CD4-positive, alpha-beta T cell treated with Interleukin-12 subunit alpha and Interleukin-12 subunit beta, for 1 hour (primary cell): ENCODE results near the gene GZF1.

ENCODE experiments used
- DNase-seq: peaks from one replicate; pipeline ENCODE4 v3.0.0-alpha.2; 2020

Gene GZF1

GRCh38 chr20:23361476-23362391 lies at the start of gene GZF1:
Gene GZF1 (plus strand): TSS chr20:23362182. CDS start chr20:23364384, 2,202 bp downstream.
- peak; percentile 99 for DNase-seq

GRCh38 chr20:23313271-23313670 lies 48.7 kb upstream of the GZF1 start:
- DNase-seq, result no peak

DNA sequence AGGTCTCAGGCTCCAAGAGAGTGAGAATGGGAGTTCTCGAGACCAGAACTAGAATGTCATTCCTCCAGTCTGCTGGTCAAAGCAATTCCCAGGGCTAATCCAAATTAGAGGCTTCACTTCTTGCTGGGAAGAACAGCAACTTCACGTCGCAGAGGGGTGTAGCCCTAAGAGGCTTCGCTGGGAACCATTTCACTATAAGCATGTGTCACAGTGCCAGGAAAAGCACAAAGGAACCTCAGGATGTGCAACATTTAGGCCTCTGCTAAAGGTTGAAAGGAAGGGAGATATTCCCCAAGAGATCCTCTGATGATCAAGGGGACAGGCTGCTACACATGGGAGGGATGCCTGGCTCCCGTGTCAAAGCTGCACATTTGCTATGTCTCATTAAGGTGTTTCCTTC lies 47.3 kb upstream of the GZF1 start:
- no peak for DNase-seq

DNA sequence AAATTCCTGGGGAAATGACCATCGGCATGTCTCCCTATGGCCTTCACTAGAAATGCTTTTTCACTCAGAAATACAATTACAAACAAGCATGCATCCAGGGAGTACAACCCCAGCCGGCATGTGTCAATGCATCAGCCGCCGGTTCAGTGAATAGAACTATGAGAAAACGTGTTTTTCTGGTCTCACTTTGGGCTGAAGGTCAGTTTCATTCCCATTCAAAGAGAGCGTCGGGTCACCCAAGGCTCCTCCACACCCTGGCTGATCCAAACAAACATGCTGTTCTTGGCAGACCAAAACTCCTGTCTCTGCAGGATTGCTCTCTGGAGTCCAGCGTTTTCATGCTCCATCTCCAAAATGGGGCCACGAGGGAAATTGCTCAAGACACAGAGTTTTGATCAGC lies 46.9 kb upstream of the GZF1 start:
- DNase-seq, result no peak

GRCh38 chr20:23316626-23317025 lies 45.4 kb upstream of the GZF1 start:
- DNase-seq, result no peak

GRCh38 chr20:23317081-23317480 lies 44.9 kb upstream of the GZF1 start:
- DNase-seq, result no peak

GRCh38 chr20:23318347-23318746 lies 43.6 kb upstream of the GZF1 start:
- no peak for DNase-seq

GRCh38 chr20:23320317-23320716 lies 41.7 kb upstream of the GZF1 start:
- no peak for DNase-seq

DNA sequence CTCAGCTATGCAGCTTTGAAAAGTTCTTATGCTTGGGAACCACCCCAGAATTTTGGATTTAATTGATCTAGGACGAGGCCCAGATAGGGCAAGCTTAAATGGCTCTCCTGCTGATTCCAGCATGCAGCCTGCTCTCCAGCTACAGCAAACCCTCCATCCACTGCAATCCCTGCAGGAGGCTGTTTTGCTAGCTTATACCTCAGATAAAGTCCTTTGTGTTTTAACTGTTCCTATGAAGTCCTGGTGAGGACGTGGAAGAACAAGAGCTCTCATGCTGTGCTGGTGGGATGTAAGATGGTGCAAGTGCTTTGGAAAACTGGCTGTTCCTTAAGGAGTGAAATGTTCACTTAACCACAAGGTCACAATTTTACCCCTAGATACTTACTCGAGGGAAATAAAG lies 36.9 kb upstream of the GZF1 start:
- DNase-seq, result no peak

DNA sequence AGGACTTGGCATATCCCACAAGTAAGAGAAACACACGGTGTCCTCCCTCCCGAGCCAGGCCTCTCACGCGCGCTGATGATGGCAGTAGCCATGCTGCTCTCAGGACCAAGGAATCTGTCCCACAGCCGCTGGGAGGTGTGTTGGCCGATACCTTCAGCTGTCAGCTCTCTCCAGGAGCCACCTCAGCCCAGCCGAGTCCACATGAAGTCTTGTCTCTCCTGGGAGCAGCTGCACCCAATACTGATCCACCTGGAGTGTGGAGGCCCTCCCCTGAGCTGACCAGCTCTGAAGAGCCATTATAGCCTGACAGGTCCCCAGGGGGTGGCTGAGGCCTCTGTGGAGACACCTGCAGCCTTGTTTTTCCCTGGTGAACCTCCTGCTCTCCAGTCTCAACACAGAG lies 35.2 kb upstream of the GZF1 start:
- DNase-seq, result no peak

GRCh38 chr20:23327617-23328333 lies 34.2 kb upstream of the GZF1 start:
- DNase-seq, result no peak

- no peak for DNase-seq
Measured at GRCh38 chr20:23331450-23332350, 30.3 kb upstream of the GZF1 start.

- DNase-seq, result no peak
Measured at GRCh38 chr20:23332467-23332866, 29.5 kb upstream of the GZF1 start.

GRCh38 chr20:23334111-23334510 lies 27.9 kb upstream of the GZF1 start:
- DNase-seq, result no peak

GRCh38 chr20:23335521-23335920 lies 26.5 kb upstream of the GZF1 start:
- DNase-seq, result no peak

DNA sequence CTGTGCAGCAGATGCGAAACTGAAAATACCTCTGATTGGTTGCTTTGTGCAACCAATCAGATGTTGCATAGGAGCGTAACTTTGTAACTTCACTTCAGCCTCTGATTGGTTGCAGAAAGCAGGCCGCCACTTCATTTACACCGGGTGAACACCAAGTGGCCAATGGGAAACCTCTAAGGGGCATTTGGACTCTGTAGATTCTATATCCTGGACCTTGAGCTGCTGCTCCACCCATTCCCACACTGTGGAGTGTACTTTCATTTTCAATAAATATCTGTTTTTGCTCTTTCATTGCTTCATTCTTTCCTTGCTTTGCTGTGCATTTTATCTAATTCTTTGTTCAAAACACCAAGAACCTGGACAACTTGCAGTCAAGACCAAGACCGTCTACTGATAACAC lies 25.5 kb upstream of the GZF1 start:
- DNase-seq, result no peak

DNA sequence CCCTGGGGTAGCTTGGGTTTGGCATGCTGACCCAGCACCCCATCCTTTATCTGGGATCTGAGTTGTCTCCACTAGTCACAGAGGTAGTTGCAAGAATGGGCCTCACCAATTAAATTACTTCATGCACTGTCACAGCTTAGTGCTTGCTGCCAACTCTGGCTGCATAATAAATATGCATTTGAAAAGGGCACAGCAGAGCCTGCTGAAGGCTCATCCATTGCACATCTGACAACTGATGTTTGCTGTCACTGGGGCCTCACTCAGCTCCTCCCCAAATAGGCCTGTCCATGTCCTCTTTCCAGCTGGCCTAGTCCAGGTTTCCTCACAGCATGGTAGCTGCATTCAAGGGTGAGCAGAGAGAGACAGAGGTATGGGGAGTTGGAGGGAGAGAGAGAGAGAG lies 24.7 kb upstream of the GZF1 start:
- no peak for DNase-seq

DNA sequence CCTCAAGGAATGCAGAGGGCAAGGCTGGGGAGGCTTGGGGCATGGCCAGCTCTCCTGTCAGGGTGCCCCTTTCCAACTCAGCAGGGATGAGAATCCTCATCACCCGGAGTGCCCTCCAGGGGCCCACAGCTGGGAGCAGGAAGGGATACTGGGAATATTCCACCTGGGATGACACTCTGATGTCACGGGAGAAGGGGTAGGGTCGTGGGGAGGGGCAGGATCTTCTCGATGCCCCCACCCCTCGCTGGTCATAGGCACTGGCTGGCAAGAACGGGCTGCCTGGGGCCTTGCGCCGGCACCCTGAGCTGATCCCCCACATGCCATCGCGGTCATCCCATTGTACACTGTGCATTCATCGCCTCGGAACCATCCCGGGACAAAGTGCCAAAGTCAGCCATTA lies 22.0 kb upstream of the GZF1 start:
- no peak for DNase-seq

DNA sequence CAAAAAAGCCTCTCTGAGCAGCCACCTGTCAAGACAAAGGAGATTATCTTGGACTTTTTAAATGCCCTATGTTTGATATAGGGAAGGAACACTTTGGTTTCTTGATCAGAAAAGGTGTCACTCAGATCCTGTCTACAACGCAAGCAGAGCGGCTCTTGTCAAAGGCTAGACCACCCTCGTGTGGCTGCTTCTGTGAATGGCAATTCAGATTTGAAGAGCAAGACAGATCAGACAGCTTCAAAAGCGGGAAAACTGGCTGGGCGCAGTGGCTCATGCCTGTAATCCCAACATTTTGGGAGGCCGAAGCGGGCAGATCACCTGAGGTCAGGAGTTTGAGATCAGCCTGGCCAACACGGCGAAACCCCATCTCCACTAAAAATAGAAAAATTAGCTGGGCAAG lies 21.5 kb upstream of the GZF1 start:
- DNase-seq, result no peak

- DNase-seq, result no peak
Measured at GRCh38 chr20:23341073-23341472, 20.9 kb upstream of the GZF1 start.

DNA sequence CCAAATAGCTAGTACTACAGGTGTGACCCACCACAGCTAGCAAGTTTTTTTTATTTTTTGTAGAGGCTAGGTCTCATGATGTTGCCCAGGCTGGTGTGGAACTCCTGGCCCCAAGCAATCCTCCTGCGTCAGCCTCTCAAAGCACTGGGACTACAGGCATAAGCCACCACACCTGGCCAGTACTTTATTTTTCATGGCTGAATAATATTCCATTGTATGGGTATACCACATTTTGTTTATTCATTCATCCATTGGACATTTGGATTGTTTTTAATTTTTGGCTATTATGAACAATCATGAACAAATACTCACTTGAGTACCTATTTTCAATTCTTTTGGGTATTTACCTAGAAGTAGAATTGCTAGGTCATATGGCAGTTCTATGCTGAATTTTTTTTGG lies 18.4 kb upstream of the GZF1 start:
- DNase-seq, result no peak

GRCh38 chr20:23344336-23344735 lies 17.6 kb upstream of the GZF1 start:
- DNase-seq, result no peak

- no peak for DNase-seq
Measured at GRCh38 chr20:23346002-23346401, 16.0 kb upstream of the GZF1 start.
